ENCODE data around the gene ESYT1. TPM values are rescaled to one million over a fixed set of nuclear protein-coding genes. Genes with fewer than 3 reads are reported as not detected.

The ESYT1 gene
- total and polyA plus RNA-seq, 9 of the 15 experiments (the other 6 are each of a cell fraction or from before 2014, with no cell fraction given) = 132 to 420 (median 164) TPM

DNA sequence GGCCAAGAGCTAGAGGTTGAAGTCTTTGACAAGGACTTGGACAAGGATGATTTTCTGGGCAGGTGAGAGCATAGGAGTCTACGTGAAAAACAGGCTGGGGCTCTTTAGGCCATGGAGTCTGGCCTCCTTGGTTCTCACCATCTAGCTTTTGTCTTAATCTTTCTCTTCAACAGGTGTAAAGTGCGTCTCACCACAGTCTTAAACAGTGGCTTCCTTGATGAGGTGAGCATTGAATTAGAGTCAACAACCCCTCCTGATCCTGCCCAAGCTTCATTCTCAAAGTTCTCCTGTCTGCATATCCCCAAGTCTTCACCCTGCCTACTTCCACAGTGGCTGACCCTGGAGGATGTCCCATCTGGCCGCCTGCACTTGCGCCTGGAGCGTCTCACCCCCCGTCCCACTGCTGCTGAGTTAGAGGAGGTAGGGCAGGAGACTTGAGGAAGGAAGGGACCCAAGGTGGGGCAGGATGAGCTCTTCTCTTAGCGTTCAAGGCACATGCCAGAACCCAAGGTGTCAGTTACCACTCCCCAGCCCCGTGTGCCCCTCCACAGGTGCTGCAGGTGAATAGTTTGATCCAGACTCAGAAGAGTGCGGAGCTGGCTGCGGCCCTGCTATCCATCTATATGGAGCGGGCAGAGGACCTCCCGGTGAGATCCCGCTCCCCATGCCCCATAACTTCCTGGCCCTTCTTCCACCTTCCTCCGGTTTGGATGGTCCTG, 9.9 kb downstream of the ESYT1 start (continued):
- TF ChIP-seq POLR2G (IDR thresholded peaks at IDR 0.05; ENCODE audit: low read depth, low read length) = peak; percentile 56; the same call in 1 of the 2 replicates
- TF ChIP-seq KLF10 (CRISPR knock-in tag; IDR thresholded peaks at IDR 0.05) = no peak
- TF ChIP-seq ATF4 (CRISPR knock-in tag; IDR thresholded peaks at IDR 0.05) = no peak
- TF ChIP-seq, protein P1, sequence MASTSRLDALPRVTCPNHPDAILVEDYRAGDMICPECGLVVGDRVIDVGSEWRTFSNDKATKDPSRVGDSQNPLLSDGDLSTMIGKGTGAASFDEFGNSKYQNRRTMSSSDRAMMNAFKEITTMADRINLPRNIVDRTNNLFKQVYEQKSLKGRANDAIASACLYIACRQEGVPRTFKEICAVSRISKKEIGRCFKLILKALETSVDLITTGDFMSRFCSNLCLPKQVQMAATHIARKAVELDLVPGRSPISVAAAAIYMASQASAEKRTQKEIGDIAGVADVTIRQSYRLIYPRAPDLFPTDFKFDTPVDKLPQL (IDR thresholded peaks at IDR 0.05; ENCODE audit: extremely low read depth, insufficient read length) = no peak
- TF ChIP-seq KDM1A (IDR thresholded peaks at IDR 0.05) = no peak
- TF ChIP-seq MAFF (IDR thresholded peaks at IDR 0.05; ENCODE audit: low read length) = no peak
- no peak for TF ChIP-seq PRDM10 (IDR thresholded peaks at IDR 0.05; ENCODE audit: partially characterized antibody)
- no peak for TF ChIP-seq MECOM (CRISPR knock-in tag; IDR thresholded peaks at IDR 0.05)
- TF ChIP-seq EP400 (IDR thresholded peaks at IDR 0.05) = no peak
- no peak for TF ChIP-seq DLX4 (CRISPR knock-in tag; IDR thresholded peaks at IDR 0.05)
- no peak for TF ChIP-seq DPF2 (IDR thresholded peaks at IDR 0.05)
- no peak for TF ChIP-seq TSHZ1 (CRISPR knock-in tag; IDR thresholded peaks at IDR 0.05)

All from K562 (cell line).